ENCODE measurements around the gene ACD. TPM values are rescaled to one million over a fixed set of nuclear protein-coding genes. Genes with fewer than 3 reads are reported as not detected.
"Not testable (repeated sequence)": the region's sequence is repeated elsewhere in the genome, so short reads cannot be mapped to it uniquely, and the experiment has no call there.

Gene ACD
- total RNA-seq, 1 experiment from 2014 or later: 44.0 TPM

- Mint-ChIP-seq H3K27ac (ENCODE audit: unreplicated experiment) (no peak overlapping the region), H3K27me3 (ENCODE audit: unreplicated experiment) (no peaks in the 10 kb centered on the region), H3K4me1 (ENCODE audit: low read depth, unreplicated experiment) (peaks cover 13% of the 10 kb centered on the region), H3K9me3 (ENCODE audit: low read depth, unreplicated experiment) (peaks cover 3% of the 10 kb centered on the region), H3K36me3 (ENCODE audit: insufficient read depth, unreplicated experiment) (no peaks in the 10 kb centered on the region), H3K4me3 (ENCODE audit: low read depth, unreplicated experiment) (no peak overlapping the region)
- no peak for TF ChIP-seq CTCF (IDR thresholded peaks at IDR 0.05; ENCODE audit: unreplicated experiment)
- DNase-seq: no peak
- BruUV-seq (replicated peaks): no TSS peak
- intact Hi-C loops (cut with micrococcal nuclease; ENCODE audit: unreplicated experiment): no loop called here
- CTCF ChIA-PET: no interaction called here
Measured at GRCh38 chr16:67701420-67701819, 41.4 kb upstream of the ACD start.

- Mint-ChIP-seq H3K4me1 (ENCODE audit: low read depth, unreplicated experiment) (peaks cover 13% of the 10 kb centered on the region), H3K27ac (ENCODE audit: unreplicated experiment) (no peak overlapping the region), H3K36me3 (ENCODE audit: insufficient read depth, unreplicated experiment) (no peaks in the 10 kb centered on the region), H3K9me3 (ENCODE audit: low read depth, unreplicated experiment) (peaks cover 3% of the 10 kb centered on the region), H3K4me3 (ENCODE audit: low read depth, unreplicated experiment) (no peak overlapping the region), H3K27me3 (ENCODE audit: unreplicated experiment) (no peaks in the 10 kb centered on the region)
- TF ChIP-seq CTCF (IDR thresholded peaks at IDR 0.05; ENCODE audit: unreplicated experiment): no peak
- CTCF ChIA-PET: no interaction called here
- no TSS peak for BruUV-seq (replicated peaks)
- intact Hi-C loops (cut with micrococcal nuclease; ENCODE audit: unreplicated experiment): no loop called here
- DNase-seq: no peak
Measured at GRCh38 chr16:67699265-67699664, 39.2 kb upstream of the ACD start.

GRCh38 chr16:67697422-67698185 is 37.5 kb upstream of the ACD start:
- intact Hi-C loops (cut with micrococcal nuclease; ENCODE audit: unreplicated experiment): no loop called here
- DNase-seq: no peak
- no TSS peak for BruUV-seq (replicated peaks)
- Mint-ChIP-seq H3K27ac (ENCODE audit: unreplicated experiment) (no peak overlapping the region), H3K27me3 (ENCODE audit: unreplicated experiment) (no peaks in the 10 kb centered on the region), H3K36me3 (ENCODE audit: insufficient read depth, unreplicated experiment) (no peaks in the 10 kb centered on the region), H3K9me3 (ENCODE audit: low read depth, unreplicated experiment) (peaks cover 3% of the 10 kb centered on the region), H3K4me1 (ENCODE audit: low read depth, unreplicated experiment) (peaks cover 13% of the 10 kb centered on the region), H3K4me3 (ENCODE audit: low read depth, unreplicated experiment) (no peak overlapping the region)
- no peak for TF ChIP-seq CTCF (IDR thresholded peaks at IDR 0.05; ENCODE audit: unreplicated experiment)
- CTCF ChIA-PET: interaction anchor here (0.6 to 1.2 kb wide), 2 partner anchors 9 to 53 kb away, joined by 3 to 5 read pairs; no protein-coding TSS in a partner anchor

GRCh38 chr16:67694611-67695010 is 34.6 kb upstream of the ACD start:
- BruUV-seq (replicated peaks): no TSS peak
- H3K4me3 Mint-ChIP-seq (ENCODE audit: low read depth, unreplicated experiment): no peak overlapping the region
- peaks cover 13% of the 10 kb centered on the region for H3K4me1 Mint-ChIP-seq (ENCODE audit: low read depth, unreplicated experiment)
- H3K9me3 Mint-ChIP-seq (ENCODE audit: low read depth, unreplicated experiment): peaks cover 3% of the 10 kb centered on the region
- CTCF ChIA-PET: no interaction called here
- H3K27me3 Mint-ChIP-seq (ENCODE audit: unreplicated experiment): no peaks in the 10 kb centered on the region
- DNase-seq: no peak
- no peaks in the 10 kb centered on the region for H3K36me3 Mint-ChIP-seq (ENCODE audit: insufficient read depth, unreplicated experiment)
- intact Hi-C loops (cut with micrococcal nuclease; ENCODE audit: unreplicated experiment): no loop called here
- H3K27ac Mint-ChIP-seq (ENCODE audit: unreplicated experiment): no peak overlapping the region
- no peak for TF ChIP-seq CTCF (IDR thresholded peaks at IDR 0.05; ENCODE audit: unreplicated experiment)

- H3K9me3 Mint-ChIP-seq (ENCODE audit: low read depth, unreplicated experiment); H3K27ac Mint-ChIP-seq (ENCODE audit: unreplicated experiment); H3K36me3 Mint-ChIP-seq (ENCODE audit: insufficient read depth, unreplicated experiment); BruUV-seq (replicated peaks); H3K27me3 Mint-ChIP-seq (ENCODE audit: unreplicated experiment); CTCF ChIA-PET; intact Hi-C loops (cut with micrococcal nuclease; ENCODE audit: unreplicated experiment); DNase-seq; H3K4me3 Mint-ChIP-seq (ENCODE audit: low read depth, unreplicated experiment): not testable (repeated sequence)
- peaks cover 13% of the 10 kb centered on the region for H3K4me1 Mint-ChIP-seq (ENCODE audit: low read depth, unreplicated experiment)
Measured at GRCh38 chr16:67693517-67694285, 33.6 kb upstream of the ACD start.

Measured in Calu3 (cell line).